GM19467 (cell line): ENCODE data around the gene YLPM1.

Experiments used
- ATAC-seq: cut with Tn5 transposase; IDR thresholded peaks from one replicate; pipeline ENCODE4 v1.9.1; 2021; ENCODE audit warnings: mild to moderate bottlenecking, moderate library complexity; ENCODE audit not compliant: unreplicated experiment

The YLPM1 gene

DNA sequence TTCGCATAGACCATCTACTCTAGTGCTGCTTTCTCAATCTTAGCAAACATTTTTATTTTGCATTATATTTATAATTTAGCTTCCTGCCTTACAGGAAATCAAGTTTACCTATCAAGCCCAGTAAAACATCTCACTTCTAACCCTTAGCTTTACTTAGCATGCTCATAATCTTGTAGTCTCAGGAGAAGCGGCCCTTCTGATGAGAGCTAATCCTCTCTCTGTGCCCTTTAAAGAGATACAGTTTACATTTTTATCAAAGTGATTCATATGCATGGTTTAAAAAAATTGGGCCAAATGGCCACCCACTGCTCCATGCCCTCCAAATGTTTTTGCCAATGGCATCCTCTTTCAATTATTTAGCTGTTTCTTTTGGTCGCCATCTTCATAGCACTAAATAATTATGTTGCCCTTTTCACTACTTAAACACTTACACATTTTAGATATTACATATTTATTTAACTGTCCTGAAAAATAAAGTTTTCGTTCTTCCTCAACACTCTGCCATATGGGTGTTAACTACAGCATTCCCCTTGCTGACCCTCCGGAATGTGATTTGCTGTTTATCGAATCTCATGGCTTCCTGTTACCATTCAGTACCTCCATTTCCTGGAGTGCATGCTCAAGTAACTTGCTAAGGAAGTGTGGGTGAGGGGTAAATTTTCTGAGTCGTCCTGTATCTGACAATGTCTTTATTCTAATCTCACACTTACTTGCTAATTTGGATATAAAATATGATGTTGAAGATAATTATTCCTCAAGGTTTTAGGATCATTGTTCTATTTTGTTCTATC lies 29.3 kb downstream of the YLPM1 start:
- no peak for ATAC-seq

DNA sequence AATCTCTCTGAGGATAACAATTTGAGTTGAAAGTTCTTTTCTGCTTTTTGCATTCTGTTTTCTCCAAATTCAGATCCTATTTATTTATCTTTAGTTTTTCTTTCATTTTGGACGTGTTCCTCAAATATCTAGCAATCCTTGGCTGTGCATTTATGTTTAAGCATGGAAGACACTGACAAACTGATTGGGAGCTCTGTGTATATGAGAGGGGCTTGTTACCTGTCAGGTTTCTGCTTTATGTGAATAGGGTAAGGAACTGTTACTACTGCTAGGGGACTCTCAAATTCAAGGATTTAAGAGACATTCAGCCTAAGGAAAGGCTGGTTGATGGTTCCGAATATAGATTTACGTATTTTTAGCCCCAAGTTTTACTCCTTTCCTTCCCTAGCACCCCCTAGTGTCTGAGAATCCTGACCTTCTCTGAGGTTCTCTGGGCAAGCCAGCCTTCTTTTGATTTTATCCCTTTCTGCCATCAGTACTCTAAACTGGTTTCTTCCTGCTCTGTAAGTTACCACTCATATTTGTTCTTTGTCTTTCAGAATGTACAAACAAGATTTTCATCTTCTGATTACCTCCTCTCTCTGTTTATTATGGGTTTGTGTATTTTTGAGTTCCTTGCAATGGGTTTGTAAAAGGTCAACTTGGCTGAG lies 30.5 kb downstream of the YLPM1 start:
- ATAC-seq: no peak

GRCh38 chr14:74794947-74795346 lies 31.8 kb downstream of the YLPM1 start:
- no peak for ATAC-seq

- no peak for ATAC-seq
Observed at GRCh38 chr14:74799765-74800164, 36.6 kb downstream of the YLPM1 start.

- ATAC-seq: no peak
Observed at GRCh38 chr14:74800780-74801179, 37.7 kb downstream of the YLPM1 start.

- ATAC-seq: no peak
Observed at GRCh38 chr14:74801396-74801795, 38.3 kb downstream of the YLPM1 start.

DNA sequence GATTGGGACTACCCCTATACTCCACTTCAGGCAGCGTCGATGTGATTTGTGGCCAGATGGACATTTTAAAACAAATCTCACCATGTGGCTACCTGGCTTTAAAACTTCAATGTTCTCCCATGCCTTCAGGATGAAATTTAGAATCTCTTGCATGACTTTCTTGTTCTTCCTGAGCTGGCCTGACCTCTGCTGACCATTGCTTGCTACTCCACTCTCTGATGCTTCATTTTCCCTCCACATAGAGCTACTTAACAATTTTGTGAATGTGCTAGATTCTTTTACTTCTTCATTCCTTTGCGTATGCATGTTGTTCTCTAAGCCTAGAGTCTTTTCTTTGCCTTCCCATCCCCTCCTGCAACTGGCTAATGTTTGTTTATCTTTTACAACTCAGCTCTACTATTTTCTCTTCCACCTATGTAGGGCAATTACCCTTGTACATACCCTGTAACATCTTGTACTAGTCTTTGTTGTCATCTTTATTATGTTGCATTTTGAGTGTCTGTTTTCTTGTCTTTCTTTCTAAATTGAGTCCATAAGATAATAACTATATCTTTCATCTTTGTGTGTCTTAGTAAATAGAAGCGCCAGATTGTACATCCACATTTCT lies 41.2 kb downstream of the YLPM1 start:
- ATAC-seq: no peak

DNA sequence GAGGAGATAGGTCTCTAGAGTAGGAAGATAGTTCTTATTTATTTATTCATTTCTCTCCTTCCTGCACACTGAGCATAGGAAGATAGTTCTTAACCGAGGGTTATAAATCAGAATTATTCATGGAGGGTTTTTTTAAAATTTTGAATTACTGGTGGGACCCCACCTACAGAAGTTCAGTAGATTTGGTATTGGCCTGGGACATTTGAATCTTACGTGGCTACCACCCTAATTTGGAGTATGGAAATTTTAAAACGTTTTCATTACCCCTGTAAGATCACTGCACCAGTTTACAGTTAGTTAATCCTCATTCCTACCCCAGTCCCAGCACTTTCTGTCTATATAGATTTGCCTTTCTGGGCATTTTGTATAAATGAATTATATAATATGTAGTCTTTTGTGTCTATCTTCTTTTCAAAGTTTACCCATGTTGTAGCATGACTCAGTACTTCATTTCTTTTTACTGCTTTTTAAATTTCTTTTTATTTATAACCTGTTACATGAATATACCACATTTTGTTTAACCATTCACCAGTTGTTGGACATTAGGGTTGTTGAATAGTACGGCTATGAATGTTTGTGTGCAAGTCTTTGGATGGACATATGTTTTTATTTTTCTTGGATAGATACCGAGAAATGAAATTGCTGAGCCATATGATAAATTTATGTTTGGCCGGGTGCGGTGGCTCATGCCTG lies 44.9 kb downstream of the YLPM1 start:
- ATAC-seq: no peak

- ATAC-seq: no peak
Observed at GRCh38 chr14:74816124-74816523, 53.0 kb downstream of the YLPM1 start.

DNA sequence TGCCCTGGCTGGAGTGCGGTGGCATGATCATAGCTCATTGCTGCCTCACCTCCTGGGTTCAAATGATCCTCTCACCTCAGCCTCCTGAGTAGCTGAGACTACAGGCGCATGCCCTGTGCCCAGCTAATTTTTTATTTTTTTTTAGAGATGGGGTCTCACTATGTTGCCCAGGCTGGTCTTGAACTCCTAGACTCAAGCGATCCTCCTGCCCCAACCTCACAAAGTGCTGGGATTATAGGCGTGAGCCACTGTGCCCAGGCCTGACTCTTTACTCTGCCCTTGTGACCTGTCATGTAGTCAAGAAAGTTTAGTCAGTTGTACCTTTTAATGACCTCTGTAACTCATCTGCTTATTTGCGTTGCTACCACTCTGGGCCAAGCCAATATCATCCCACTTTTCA lies 57.2 kb downstream of the YLPM1 start:
- no peak for ATAC-seq

GRCh38 chr14:74821267-74821915 lies 58.3 kb downstream of the YLPM1 start:
- ATAC-seq: no peak

- ATAC-seq: no peak
Observed at GRCh38 chr14:74824997-74825396, 61.9 kb downstream of the YLPM1 start.

DNA sequence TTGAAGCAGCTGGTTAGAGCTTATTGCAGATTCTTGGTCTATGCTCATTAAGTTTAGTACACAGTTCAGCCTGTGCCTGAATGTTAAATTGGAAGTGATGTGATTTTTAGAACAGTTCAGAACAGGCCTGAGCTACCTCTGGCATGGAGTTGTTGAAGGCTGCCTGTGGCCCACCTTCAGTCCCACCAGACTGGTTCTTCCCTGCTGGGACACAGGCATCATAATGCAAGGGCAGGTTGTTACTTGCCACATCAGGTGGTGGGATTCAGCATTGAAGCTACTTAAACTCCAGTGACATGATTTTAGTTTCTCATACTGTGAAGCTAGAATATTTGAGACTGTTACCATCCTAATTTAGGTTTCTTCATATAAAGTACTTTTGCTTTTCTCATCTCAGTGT lies 63.5 kb downstream of the YLPM1 start:
- ATAC-seq: no peak

DNA sequence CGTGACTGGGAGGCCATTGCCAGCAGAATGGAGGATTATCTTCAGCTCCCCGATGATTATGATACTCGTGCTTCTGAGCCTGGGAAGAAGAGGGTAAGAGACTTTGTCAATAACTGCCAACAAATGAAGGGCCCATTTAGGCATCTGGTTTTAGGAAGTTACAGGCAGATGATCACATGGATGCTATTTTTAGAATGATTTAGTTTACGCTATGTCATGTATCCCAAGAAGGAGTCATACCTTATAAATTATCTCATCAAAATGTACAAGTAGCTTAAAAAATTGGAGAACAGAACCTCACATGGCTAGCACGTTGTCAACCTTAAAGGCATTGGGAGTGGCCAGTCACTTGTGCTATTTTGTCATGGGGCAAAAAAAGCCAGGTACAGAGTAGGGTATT lies 66.1 kb downstream of the YLPM1 start:
- no peak for ATAC-seq

- no peak for ATAC-seq
Observed at GRCh38 chr14:74832849-74833248, 69.7 kb downstream of the YLPM1 start.

DNA sequence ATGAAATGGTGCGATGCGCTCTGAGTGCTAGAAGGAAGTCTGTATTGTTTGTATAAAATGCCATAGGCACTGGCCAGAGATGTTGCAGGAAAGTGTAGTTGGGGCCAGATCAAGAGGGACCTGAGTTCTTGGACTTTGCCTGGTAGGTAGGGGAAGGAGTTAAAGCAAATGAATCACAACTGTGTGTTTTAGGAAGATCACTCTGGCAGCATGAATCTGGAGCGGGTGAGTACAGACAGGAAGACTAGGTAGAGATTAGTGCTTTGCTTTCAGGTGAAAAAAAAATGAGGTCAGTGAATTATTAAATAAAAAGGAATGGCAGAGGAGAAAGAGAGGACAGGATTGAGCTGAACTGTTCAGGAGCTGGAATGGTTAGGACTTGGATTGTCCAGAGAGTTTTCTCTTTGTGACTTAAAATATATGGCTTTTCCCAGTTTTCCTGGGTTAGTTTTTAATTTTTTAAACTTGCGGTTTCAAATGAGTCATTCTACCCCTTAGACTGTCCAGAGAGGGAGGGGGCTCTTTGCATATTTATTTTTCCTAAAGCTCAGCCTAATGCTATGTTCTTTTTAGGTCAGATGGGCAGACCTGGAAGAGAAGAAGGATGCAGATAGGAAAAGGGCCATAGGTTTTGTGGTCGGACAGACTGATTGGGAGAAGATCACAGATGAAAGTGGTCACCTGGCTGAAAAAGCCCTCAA lies 71.7 kb downstream of the YLPM1 start:
- ATAC-seq: no peak

DNA sequence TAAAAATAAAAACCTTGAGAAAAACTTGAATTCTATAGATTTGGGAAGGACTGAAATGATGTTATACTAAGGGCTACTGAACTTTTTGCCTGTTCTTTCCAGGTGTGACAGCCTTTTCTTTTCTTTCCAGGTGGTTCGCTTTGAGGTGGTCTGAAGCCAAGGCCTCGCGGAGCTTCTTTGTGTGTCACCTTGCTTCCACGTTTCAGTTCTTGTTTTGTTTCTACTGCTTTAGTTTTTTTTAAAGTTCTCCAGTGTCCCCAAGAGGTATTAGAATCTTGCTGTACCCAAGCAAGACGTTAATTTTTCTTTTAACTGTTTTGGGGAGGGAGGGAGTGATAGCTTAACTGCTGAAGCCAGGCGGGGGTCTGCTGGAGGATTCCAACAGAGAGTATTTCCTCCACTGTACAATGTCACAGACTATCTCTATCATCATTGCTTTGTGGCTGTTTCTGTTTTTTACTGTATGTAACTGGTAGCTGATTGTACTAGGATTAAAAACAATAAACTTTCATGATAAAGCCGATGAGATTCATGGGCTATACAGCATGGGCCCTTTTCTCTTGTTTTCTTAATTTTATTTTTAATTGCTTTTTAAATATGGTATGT lies 72.6 kb downstream of the YLPM1 start:
- no peak for ATAC-seq

- ATAC-seq: no peak
Observed at GRCh38 chr14:74836251-74836960, 73.3 kb downstream of the YLPM1 start.

GRCh38 chr14:74838166-74838565 lies 75.0 kb downstream of the YLPM1 start:
- no peak for ATAC-seq
